HUES48 (cell line): ENCODE measurements around the gene CTCFL.

Experiments
- H3K27ac ChIP-seq: one replicate; pipeline ENCODE4 v1.7.0; 2013; ENCODE audit warnings: low read depth, low read length, inconsistent platforms
- H3K27me3 ChIP-seq: 2 replicates; pipeline ENCODE4 v1.6.1; 2013; ENCODE audit warnings: mild to moderate bottlenecking, low read length; ENCODE audit not compliant: control insufficient read depth, insufficient read depth
- H3K36me3 ChIP-seq: 2 replicates; pipeline ENCODE4 v1.6.1; 2013; ENCODE audit warnings: low read length; ENCODE audit not compliant: control insufficient read depth, insufficient read depth
- H3K4me1 ChIP-seq: 2 replicates; pipeline ENCODE4 v1.6.1; 2013; ENCODE audit warnings: mild to moderate bottlenecking, low read length; ENCODE audit not compliant: control insufficient read depth, insufficient read depth
- H3K4me3 ChIP-seq: 2 replicates; pipeline ENCODE4 v1.5.1; 2013; ENCODE audit warnings: mild to moderate bottlenecking, low read depth, low read length
- H3K9ac ChIP-seq: 2 replicates; pipeline ENCODE4 v1.6.1; 2013; ENCODE audit warnings: mild to moderate bottlenecking, low read depth, low read length, moderate library complexity
- H3K9me3 ChIP-seq: 2 replicates; pipeline ENCODE4 v1.6.1; 2013; ENCODE audit warnings: low read length; ENCODE audit not compliant: control insufficient read depth, insufficient read depth

CTCFL gene

GRCh38 chr20:57459278-57459677 lies 65.7 kb downstream of the CTCFL start:
- Histone ChIP-seq H3K9me3 (no peaks in the 10 kb centered on the region), H3K4me3 (no peak overlapping the region), H3K27ac (no peak overlapping the region), H3K4me1 (no peaks in the 10 kb centered on the region), H3K9ac (no peak overlapping the region), H3K27me3 (no peaks in the 10 kb centered on the region), H3K36me3 (no peaks in the 10 kb centered on the region)

- Histone ChIP-seq H3K9ac (no peak overlapping the region), H3K36me3 (no peaks in the 10 kb centered on the region), H3K4me3 (no peak overlapping the region), H3K27ac (no peak overlapping the region), H3K9me3 (no peaks in the 10 kb centered on the region), H3K27me3 (no peaks in the 10 kb centered on the region), H3K4me1 (no peaks in the 10 kb centered on the region)
Measured at GRCh38 chr20:57458400-57459160, 66.4 kb downstream of the CTCFL start.

GRCh38 chr20:57457243-57458095 lies 67.5 kb downstream of the CTCFL start:
- Histone ChIP-seq H3K4me3 (no peak overlapping the region), H3K9me3 (no peaks in the 10 kb centered on the region), H3K27me3 (no peaks in the 10 kb centered on the region), H3K4me1 (no peaks in the 10 kb centered on the region), H3K36me3 (no peaks in the 10 kb centered on the region), H3K9ac (no peak overlapping the region), H3K27ac (no peak overlapping the region)

- H3K27ac ChIP-seq: no peak overlapping the region
- H3K9me3 ChIP-seq: no peaks in the 10 kb centered on the region
- no peak overlapping the region for H3K4me3 ChIP-seq
- no peak overlapping the region for H3K9ac ChIP-seq
- H3K27me3 ChIP-seq: no peaks in the 10 kb centered on the region
- no peaks in the 10 kb centered on the region for H3K36me3 ChIP-seq
- no peaks in the 10 kb centered on the region for H3K4me1 ChIP-seq
Measured at GRCh38 chr20:57456116-57456515, 68.8 kb downstream of the CTCFL start.

DNA sequence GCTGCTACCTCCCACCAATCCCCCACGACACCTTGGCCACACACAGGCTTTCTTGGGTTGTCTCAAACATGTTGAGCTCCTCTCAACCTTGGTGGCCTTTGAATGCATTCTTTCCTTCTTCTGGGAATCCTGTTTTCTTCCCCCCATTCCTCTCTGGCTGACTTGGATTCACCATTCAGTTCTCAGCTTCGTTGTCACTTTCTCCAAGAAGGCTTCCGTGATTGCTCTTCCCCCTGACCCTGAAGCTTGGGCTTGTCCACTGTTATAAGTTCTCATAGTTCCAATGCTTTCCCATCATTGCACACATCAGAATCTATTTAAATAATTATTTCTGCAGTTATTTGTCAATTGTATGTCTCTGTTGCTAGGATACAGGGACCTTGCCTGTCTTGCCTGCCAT lies 69.6 kb downstream of the CTCFL start:
- Histone ChIP-seq H3K9ac (no peak overlapping the region), H3K9me3 (no peaks in the 10 kb centered on the region), H3K27me3 (no peaks in the 10 kb centered on the region), H3K4me1 (no peaks in the 10 kb centered on the region), H3K27ac (no peak overlapping the region), H3K4me3 (no peak overlapping the region), H3K36me3 (no peaks in the 10 kb centered on the region)

- Histone ChIP-seq H3K4me1 (no peaks in the 10 kb centered on the region), H3K27me3 (no peaks in the 10 kb centered on the region), H3K27ac (no peak overlapping the region), H3K9me3 (no peaks in the 10 kb centered on the region), H3K9ac (no peak overlapping the region), H3K36me3 (no peaks in the 10 kb centered on the region), H3K4me3 (no peak overlapping the region)
Measured at GRCh38 chr20:57451795-57452661, 72.9 kb downstream of the CTCFL start.

DNA sequence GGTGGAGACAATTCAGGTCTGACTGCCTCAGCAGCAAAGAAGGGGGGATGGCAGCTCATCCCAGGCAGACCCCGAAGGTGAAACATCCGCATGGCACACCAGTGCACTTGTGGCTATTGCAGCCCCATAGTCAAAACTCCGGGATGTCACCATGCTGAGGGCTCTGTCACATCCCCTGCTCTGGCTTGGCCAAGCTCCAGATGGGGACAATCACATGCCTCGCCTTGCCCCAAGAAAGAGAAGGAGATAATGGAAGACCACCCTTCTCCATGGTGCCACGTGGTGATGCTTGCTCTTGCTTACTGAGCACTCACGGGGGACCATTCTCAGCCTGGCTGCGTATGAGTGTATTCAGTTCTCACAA lies 73.5 kb downstream of the CTCFL start:
- Histone ChIP-seq H3K36me3 (no peaks in the 10 kb centered on the region), H3K27ac (no peak overlapping the region), H3K9ac (no peak overlapping the region), H3K4me1 (no peaks in the 10 kb centered on the region), H3K4me3 (no peak overlapping the region), H3K9me3 (no peaks in the 10 kb centered on the region), H3K27me3 (no peaks in the 10 kb centered on the region)

- H3K9me3 ChIP-seq: no peaks in the 10 kb centered on the region
- no peaks in the 10 kb centered on the region for H3K27me3 ChIP-seq
- H3K9ac ChIP-seq: no peak overlapping the region
- H3K36me3 ChIP-seq: no peaks in the 10 kb centered on the region
- H3K27ac ChIP-seq: no peak overlapping the region
- no peak overlapping the region for H3K4me3 ChIP-seq
- H3K4me1 ChIP-seq: no peaks in the 10 kb centered on the region
Measured at GRCh38 chr20:57450931-57451330, 74.0 kb downstream of the CTCFL start.

- Histone ChIP-seq H3K4me1 (no peaks in the 10 kb centered on the region), H3K27ac (no peak overlapping the region), H3K9ac (no peak overlapping the region), H3K9me3 (no peaks in the 10 kb centered on the region), H3K27me3 (no peaks in the 10 kb centered on the region), H3K4me3 (no peak overlapping the region), H3K36me3 (no peaks in the 10 kb centered on the region)
Measured at GRCh38 chr20:57450419-57450818, 74.5 kb downstream of the CTCFL start.

GRCh38 chr20:57449398-57450354 lies 75.3 kb downstream of the CTCFL start:
- H3K27ac ChIP-seq: no peak overlapping the region
- no peak overlapping the region for H3K4me3 ChIP-seq

More at GRCh38 chr20:57449398-57450354, 75.3 kb downstream of the CTCFL start:
- Histone ChIP-seq H3K27me3 (no peaks in the 10 kb centered on the region), H3K9me3 (no peaks in the 10 kb centered on the region), H3K36me3 (no peaks in the 10 kb centered on the region), H3K9ac (no peak overlapping the region), H3K4me1 (no peaks in the 10 kb centered on the region)
